Measurements from ENCODE around the gene NHEJ1.

NHEJ1 gene

DNA sequence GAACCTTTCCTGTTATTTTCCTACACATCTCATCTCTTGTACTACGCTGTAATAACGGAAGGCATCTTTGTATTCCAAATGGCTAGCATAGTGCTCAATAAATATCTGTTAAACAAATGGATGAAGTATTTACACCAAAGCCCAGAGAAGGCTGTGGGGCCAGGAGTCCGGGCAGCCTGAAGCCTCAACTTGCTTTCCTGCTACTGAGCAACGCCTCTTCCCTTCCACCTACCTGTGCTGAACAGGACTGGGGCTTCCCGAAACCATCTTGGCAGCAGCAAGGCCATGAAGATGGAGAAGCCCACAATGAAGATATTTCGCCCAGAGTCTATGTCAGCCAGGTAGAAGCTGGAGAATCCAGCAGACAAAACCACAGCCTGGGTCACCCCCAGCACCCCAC, 2.5 kb upstream of the NHEJ1 start:
- DNase-seq (ENCODE audit: low read depth) = no peak
- TF ChIP-seq, protein P1, sequence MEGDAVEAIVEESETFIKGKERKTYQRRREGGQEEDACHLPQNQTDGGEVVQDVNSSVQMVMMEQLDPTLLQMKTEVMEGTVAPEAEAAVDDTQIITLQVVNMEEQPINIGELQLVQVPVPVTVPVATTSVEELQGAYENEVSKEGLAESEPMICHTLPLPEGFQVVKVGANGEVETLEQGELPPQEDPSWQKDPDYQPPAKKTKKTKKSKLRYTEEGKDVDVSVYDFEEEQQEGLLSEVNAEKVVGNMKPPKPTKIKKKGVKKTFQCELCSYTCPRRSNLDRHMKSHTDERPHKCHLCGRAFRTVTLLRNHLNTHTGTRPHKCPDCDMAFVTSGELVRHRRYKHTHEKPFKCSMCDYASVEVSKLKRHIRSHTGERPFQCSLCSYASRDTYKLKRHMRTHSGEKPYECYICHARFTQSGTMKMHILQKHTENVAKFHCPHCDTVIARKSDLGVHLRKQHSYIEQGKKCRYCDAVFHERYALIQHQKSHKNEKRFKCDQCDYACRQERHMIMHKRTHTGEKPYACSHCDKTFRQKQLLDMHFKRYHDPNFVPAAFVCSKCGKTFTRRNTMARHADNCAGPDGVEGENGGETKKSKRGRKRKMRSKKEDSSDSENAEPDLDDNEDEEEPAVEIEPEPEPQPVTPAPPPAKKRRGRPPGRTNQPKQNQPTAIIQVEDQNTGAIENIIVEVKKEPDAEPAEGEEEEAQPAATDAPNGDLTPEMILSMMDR (IDR thresholded peaks at IDR 0.05; ENCODE audit: control insufficient read depth, extremely low read depth, insufficient read depth) = no peak
- H3K4me3 ChIP-seq (ENCODE audit: low read depth, low read length) = no peak overlapping the region

DNA sequence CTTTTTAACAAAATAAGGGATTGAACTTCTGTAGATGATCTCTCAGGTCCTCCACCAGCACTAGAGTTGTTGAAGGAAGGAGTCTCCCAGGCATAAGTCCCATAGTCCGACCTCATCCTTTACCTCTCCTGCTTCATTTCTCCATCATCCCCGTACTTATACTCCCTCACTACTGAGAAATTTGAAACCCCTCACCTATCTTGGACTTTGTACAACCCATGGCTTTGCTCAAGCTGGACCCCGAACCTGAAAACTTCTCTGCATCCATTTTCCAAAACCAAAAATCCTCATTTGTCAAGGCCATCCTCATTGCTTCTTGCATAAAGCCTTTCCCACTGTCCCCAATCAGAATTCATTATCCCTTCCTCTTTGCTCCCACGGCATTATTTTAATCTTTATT, 482 bp upstream of the NHEJ1 start:
- peak overlapping the region; percentile 60 for H3K4me3 ChIP-seq (ENCODE audit: low read depth, low read length)
- TF ChIP-seq, protein P1 (IDR thresholded peaks at IDR 0.05; ENCODE audit: control insufficient read depth, extremely low read depth, insufficient read depth) = no peak
- DNase-seq (ENCODE audit: low read depth) = no peak

DNA sequence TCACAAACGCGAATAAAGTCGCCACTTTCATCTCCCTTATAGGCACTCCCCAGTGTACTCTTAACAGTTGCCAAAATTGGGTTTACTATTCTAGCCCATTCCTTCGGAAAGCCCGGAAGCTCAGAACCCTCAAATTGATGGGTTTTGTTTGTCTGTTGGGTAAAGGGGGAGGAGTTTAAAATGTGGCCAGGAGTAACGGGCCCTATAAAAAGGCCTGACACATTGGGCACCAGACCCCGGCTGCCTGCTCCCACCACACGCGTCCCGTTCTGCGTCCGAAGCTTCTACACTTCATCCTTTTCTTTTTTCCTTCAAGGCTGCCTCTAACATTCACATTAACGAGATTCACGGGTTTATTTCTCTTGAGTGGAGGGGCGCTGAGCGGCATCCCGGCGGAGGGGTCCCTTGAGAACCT, 837 bp downstream of the NHEJ1 start:
- H3K4me3 ChIP-seq (ENCODE audit: low read depth, low read length) = peak overlapping the region; percentile 60
- DNase-seq (ENCODE audit: low read depth) = no peak
- TF ChIP-seq, protein P1 (IDR thresholded peaks at IDR 0.05; ENCODE audit: control insufficient read depth, extremely low read depth, insufficient read depth) = no peak

DNA sequence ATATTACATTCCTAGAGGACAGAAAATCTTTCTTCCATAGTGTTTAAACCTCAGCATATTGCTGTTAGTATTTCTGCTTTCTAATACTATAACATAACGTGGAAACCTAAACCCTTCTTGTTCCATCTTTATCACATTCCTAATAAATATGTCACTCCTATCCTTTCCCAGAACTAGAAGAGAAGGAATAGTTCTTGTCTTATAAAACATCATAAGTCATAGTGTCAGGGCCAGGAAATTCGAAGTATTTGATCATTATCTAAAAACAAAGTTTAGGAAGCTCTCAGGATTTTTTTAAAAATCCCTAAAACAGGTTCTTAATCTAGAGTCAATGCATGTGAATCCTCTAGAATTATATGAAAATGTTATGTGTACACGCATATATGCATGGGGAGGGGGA, 2.0 kb downstream of the NHEJ1 start:
- TF ChIP-seq, protein P1 (IDR thresholded peaks at IDR 0.05; ENCODE audit: control insufficient read depth, extremely low read depth, insufficient read depth) = no peak
- DNase-seq (ENCODE audit: low read depth) = no peak
- no peak overlapping the region for H3K4me3 ChIP-seq (ENCODE audit: low read depth, low read length)

DNA sequence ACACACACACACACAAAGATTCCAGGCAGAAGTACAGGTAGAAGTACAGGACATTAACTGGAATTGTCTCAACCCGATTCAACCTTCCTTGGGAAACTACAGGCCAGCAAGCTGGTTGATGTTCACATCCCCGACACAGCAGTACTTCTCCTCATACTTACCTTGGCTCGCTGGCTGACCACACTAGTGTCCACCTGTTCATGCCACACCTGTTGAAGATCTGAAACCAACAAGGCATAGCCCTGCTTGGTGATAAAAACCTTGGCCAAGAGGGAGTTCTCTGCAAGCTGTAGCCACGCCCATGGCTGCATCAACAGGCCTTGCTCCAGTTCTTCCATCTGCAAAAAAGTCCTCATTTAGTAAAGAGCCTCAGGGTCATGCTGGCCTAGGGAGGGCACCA, 2.6 kb downstream of the NHEJ1 start:
- TF ChIP-seq, protein P1 (IDR thresholded peaks at IDR 0.05; ENCODE audit: control insufficient read depth, extremely low read depth, insufficient read depth) = no peak
- DNase-seq (ENCODE audit: low read depth) = no peak
- H3K4me3 ChIP-seq (ENCODE audit: low read depth, low read length) = no peak overlapping the region

DNA sequence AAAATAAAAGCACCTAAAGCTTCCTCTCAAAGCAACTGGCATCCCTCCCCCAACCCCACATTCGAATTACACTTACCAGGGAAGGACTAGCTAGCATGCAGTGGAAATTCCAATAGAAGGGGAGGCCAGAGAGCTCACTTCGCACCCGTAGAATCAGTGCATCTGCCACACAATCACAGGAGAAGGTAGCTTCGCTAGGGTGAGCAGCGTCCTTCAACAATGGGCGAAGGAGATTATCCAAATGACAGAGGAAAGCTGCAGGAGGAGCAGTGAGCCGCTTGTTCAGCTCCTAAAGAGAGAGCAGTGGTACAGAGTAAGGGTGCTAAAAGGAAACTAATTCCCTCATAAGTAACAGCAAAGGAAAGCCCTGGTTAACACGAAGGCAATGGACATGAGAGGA, 3.2 kb downstream of the NHEJ1 start:
- TF ChIP-seq, protein P1 (IDR thresholded peaks at IDR 0.05; ENCODE audit: control insufficient read depth, extremely low read depth, insufficient read depth) = no peak
- H3K4me3 ChIP-seq (ENCODE audit: low read depth, low read length) = no peak overlapping the region
- no peak for DNase-seq (ENCODE audit: low read depth)

DNA sequence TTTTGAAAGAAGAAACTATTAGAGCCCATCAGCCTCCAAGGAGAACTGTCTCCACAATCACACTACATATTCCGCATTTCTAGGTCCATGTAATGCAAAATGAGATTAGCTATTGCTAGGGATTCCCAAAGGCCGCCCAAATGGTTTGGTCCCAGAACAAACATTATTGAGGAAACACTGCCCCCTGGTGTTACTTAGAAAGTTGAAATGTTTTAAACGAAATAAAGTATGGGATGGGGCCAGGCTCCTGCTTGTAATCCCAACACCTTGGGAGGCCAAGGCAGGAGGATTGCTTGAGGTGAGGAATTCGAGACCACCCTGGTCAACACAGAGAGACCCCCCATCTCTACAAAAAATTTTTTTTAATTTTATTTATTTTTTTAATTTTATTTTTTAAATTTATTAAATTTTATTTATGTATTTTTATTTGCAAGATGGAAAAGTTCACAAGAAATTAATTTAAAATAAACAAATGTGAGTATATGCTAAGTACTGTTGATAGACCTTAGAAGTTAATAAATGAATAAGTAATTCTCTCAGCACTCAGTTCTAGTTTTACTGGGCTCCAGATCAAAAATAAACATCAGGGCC, 5.5 kb downstream of the NHEJ1 start:
- DNase-seq (ENCODE audit: low read depth) = peak; percentile 46
- no peak overlapping the region for H3K4me3 ChIP-seq (ENCODE audit: low read depth, low read length)
- TF ChIP-seq, protein P1 (IDR thresholded peaks at IDR 0.05; ENCODE audit: control insufficient read depth, extremely low read depth, insufficient read depth) = peak; percentile 54

Data from LNCaP clone FGC (cell line).